ENCODE measurements around the gene RABL3.
A peak's percentile ranks its signal among the peaks of the same experiment; 100 is the strongest.
"Not testable (repeated sequence)": the region's sequence is repeated elsewhere in the genome, so short reads cannot be mapped to it uniquely, and the experiment has no call there.

Gene RABL3

GRCh38 chr3:120742198-120742848, at the start of gene RABL3, which contains the start of gene GTF2E1:
RABL3 (minus strand) TSS chr3:120742516; CDS start chr3:120742507, 9 bp downstream.
GTF2E1 (plus strand) TSS chr3:120742744; CDS start chr3:120750553, 7,809 bp downstream.
- DNase-seq, result peak; percentile 98

GRCh38 chr3:120791913-120792312, 49.6 kb upstream of the RABL3 start:
- no peak for DNase-seq

GRCh38 chr3:120791010-120791409, 48.7 kb upstream of the RABL3 start:
- no peak for DNase-seq

- DNase-seq, result not testable (repeated sequence)
These were observed 43.5 kb upstream of the RABL3 start for GRCh38 chr3:120785832-120786231.

- DNase-seq, result no peak
These were observed 38.7 kb upstream of the RABL3 start for GRCh38 chr3:120780977-120781376.

GRCh38 chr3:120778776-120779175, 36.5 kb upstream of the RABL3 start:
- no peak for DNase-seq

GRCh38 chr3:120775411-120775810, 33.1 kb upstream of the RABL3 start:
- no peak for DNase-seq

- no peak for DNase-seq
These were observed 31.6 kb upstream of the RABL3 start for GRCh38 chr3:120773932-120774331.

GRCh38 chr3:120772081-120772480, 29.8 kb upstream of the RABL3 start:
- no peak for DNase-seq

GRCh38 chr3:120770891-120771290, 28.6 kb upstream of the RABL3 start:
- no peak for DNase-seq

- DNase-seq, result no peak
These were observed 27.1 kb upstream of the RABL3 start for GRCh38 chr3:120769436-120769835.

GRCh38 chr3:120767106-120767505, 24.8 kb upstream of the RABL3 start:
- no peak for DNase-seq

- no peak for DNase-seq
These were observed 24.3 kb upstream of the RABL3 start for GRCh38 chr3:120766576-120766975.

GRCh38 chr3:120765830-120766493, 23.6 kb upstream of the RABL3 start:
- no peak for DNase-seq

GRCh38 chr3:120764206-120764605, 21.9 kb upstream of the RABL3 start:
- no peak for DNase-seq

GRCh38 chr3:120763601-120764000, 21.3 kb upstream of the RABL3 start:
- no peak for DNase-seq

GRCh38 chr3:120762615-120763014, 20.3 kb upstream of the RABL3 start:
- DNase-seq, result no peak

- not testable (repeated sequence) for DNase-seq
These were observed 16.2 kb upstream of the RABL3 start for GRCh38 chr3:120758551-120758950.

- no peak for DNase-seq
These were observed 13.7 kb upstream of the RABL3 start for GRCh38 chr3:120756061-120756460.

- no peak for DNase-seq
These were observed 11.5 kb upstream of the RABL3 start for GRCh38 chr3:120753810-120754209.

GRCh38 chr3:120752865-120753264, 10.5 kb upstream of the RABL3 start:
- no peak for DNase-seq

GRCh38 chr3:120752230-120752629, 9.9 kb upstream of the RABL3 start:
- no peak for DNase-seq

GRCh38 chr3:120749843-120750242, 7.5 kb upstream of the RABL3 start:
- DNase-seq, result no peak

- no peak for DNase-seq
These were observed 3.1 kb upstream of the RABL3 start for GRCh38 chr3:120745466-120745865.

All from DMS53 (cell line).